H1 (cell line): ENCODE measurements around the gene MCF2L. TPM values are rescaled to one million over a fixed set of nuclear protein-coding genes. Genes with fewer than 3 reads are reported as not detected.

Source experiments
- CTCF ChIA-PET: fragments of 300-600 bp; sonication (Branson Sonifier 250); formaldehyde crosslinking; loops from one replicate; lab custom pipeline; 2021; ENCODE audit not compliant: partially characterized antibody; lab: Charles Lee
- POLR2A ChIA-PET: fragments of 300-600 bp; sonication (Branson Sonifier 250); formaldehyde crosslinking; loops from one replicate; lab custom pipeline; 2021; ENCODE audit warnings: inconsistent platforms; ENCODE audit not compliant: partially characterized antibody; lab: Charles Lee
- DNase-seq, 2 experiments: peaks; one replicate each; pipeline versions ENCODE4 v3.0.0 to v3.0.0-alpha.2; 2010 to 2022; ENCODE audit warnings: low spot score in 2 of 2, low read depth in 1 of 2, mixed read lengths in 1 of 2
- FAIRE-seq: peaks from 2 replicates; lab custom pipeline; 2011; peaks lifted over from hg19 to GRCh38; lab: Jason Lieb, UNC
- H2AFZ ChIP-seq: 2 replicates; pipeline ENCODE4 v1.8.1; 2012; ENCODE audit warnings: low read length, inconsistent platforms
- H2AK5ac ChIP-seq: 2 replicates; pipeline ENCODE4 v1.6.1; 2013; ENCODE audit warnings: low read depth, low read length
- H2BK120ac ChIP-seq: replicated peaks from 2 replicates; pipeline ENCODE3; 2013; ENCODE audit warnings: low read depth, low read length, inconsistent platforms
- H2BK12ac ChIP-seq: 2 replicates; pipeline ENCODE4 v1.6.1; 2013; ENCODE audit warnings: low read depth, low read length
- H2BK15ac ChIP-seq: 2 replicates; pipeline ENCODE4 v1.6.1; 2013; ENCODE audit warnings: low read length
- H2BK20ac ChIP-seq: 2 replicates; pipeline ENCODE4 v1.6.1; 2013; ENCODE audit warnings: low read length
- H2BK5ac ChIP-seq: 2 replicates; pipeline ENCODE4 v1.6.1; 2013; ENCODE audit warnings: low read depth, low read length
- H3K14ac ChIP-seq: 2 replicates; pipeline ENCODE4 v1.6.1; 2013; ENCODE audit warnings: inconsistent platforms; ENCODE audit not compliant: insufficient read length
- H3K18ac ChIP-seq: 2 replicates; pipeline ENCODE4 v1.6.1; 2013; ENCODE audit warnings: low read length; ENCODE audit errors: extremely low read depth
- H3K23ac ChIP-seq: 2 replicates; pipeline ENCODE4 v1.6.1; 2013; ENCODE audit warnings: inconsistent platforms; ENCODE audit not compliant: insufficient read length
- H3K23me2 ChIP-seq: 2 replicates; pipeline ENCODE4 v1.6.1; 2013; ENCODE audit warnings: low read depth, low read length
- H3K27ac ChIP-seq: 2 replicates; pipeline ENCODE4 v1.6.1; 2011; ENCODE audit warnings: low read depth, low read length, inconsistent platforms
- H3K27me3 ChIP-seq, 4 experiments: replicated peaks in 1 of 4; 1 replicate in 1 of 4; 2 replicates in 3 of 4; pipeline versions ENCODE4 v1.6.1 to v1.8.1; 2011 to 2013; ENCODE audit warnings: low read length in 3 of 4, mild to moderate bottlenecking in 3 of 4, inconsistent platforms in 2 of 4, mixed read lengths in 2 of 4, moderate library complexity in 1 of 4; ENCODE audit not compliant: control insufficient read depth in 3 of 4, insufficient read depth in 3 of 4; ENCODE audit errors: extremely low read depth in 1 of 4
- H3K36me3 ChIP-seq, 4 experiments: 2 replicates each; pipeline versions ENCODE4 v1.6.1 to v1.8.1; 2011 to 2013; ENCODE audit warnings: mild to moderate bottlenecking in 4 of 4, low read length in 3 of 4, moderate library complexity in 2 of 4, control low read depth in 1 of 4, inconsistent platforms in 1 of 4; ENCODE audit not compliant: insufficient read depth in 4 of 4, control insufficient read depth in 2 of 4
- H3K4ac ChIP-seq: replicated peaks from 2 replicates; pipeline ENCODE3; 2013; ENCODE audit warnings: low read length, low read depth, mixed read lengths, inconsistent platforms; ENCODE audit not compliant: insufficient read length
- H3K4me1 ChIP-seq, 4 experiments: replicated peaks in 1 of 4; 1 replicate in 1 of 4; 2 replicates in 3 of 4; pipeline versions ENCODE4 v1.6.1 to v1.8.1; 2011 to 2013; ENCODE audit warnings: low read length in 3 of 4, inconsistent platforms in 2 of 4, mixed read lengths in 1 of 4; ENCODE audit not compliant: insufficient read depth in 4 of 4, control insufficient read depth in 3 of 4
- H3K4me2 ChIP-seq, 2 experiments: 2 replicates each; pipeline versions ENCODE4 v1.6.1 to v1.8.1; 2011 to 2013; ENCODE audit warnings: low read depth in 2 of 2, low read length in 2 of 2, control low read depth in 1 of 2, inconsistent platforms in 1 of 2, mild to moderate bottlenecking in 1 of 2; ENCODE audit not compliant: insufficient read depth in 1 of 2
- H3K4me3 ChIP-seq, 4 experiments: fragments of 200-600, 300-600 bp in 1 of 4; sonication (generic), shearing (Covaris generic), sonication (Bioruptor Twin) in 1 of 4; 2 replicates each; pipeline versions ENCODE4 v1.5.1 to v1.8.1; 2011 to 2016; ENCODE audit warnings: low read length in 4 of 4, low read depth in 3 of 4, control low read depth in 2 of 4, inconsistent platforms in 2 of 4, mild to moderate bottlenecking in 2 of 4, mixed read lengths in 1 of 4, moderate library complexity in 1 of 4; ENCODE audit not compliant: insufficient read depth in 2 of 4; ENCODE audit errors: extremely low read depth in 1 of 4
- H3K56ac ChIP-seq: replicated peaks from 2 replicates; pipeline ENCODE3; 2013; ENCODE audit warnings: low read depth, mild to moderate bottlenecking, mixed read lengths, low read length, inconsistent platforms; ENCODE audit not compliant: insufficient read length
- H3K79me1 ChIP-seq: 2 replicates; pipeline ENCODE4 v1.6.1; 2013; ENCODE audit warnings: low read depth, low read length, control low read depth
- H3K79me2 ChIP-seq, 2 experiments: 2 replicates each; pipeline versions ENCODE4 v1.6.1 to v1.8.1; 2012 to 2013; ENCODE audit warnings: low read length in 2 of 2, mild to moderate bottlenecking in 2 of 2, inconsistent platforms in 1 of 2; ENCODE audit not compliant: insufficient read depth in 2 of 2, control insufficient read depth in 1 of 2
- H3K9ac ChIP-seq, 4 experiments: replicated peaks in 1 of 4; 1 replicate in 1 of 4; 2 replicates in 3 of 4; pipeline versions ENCODE4 v1.6.1 to v1.8.1; 2011 to 2013; ENCODE audit warnings: low read depth in 3 of 4, low read length in 3 of 4, control low read depth in 2 of 4, mild to moderate bottlenecking in 2 of 4, moderate library complexity in 2 of 4, inconsistent platforms in 1 of 4; ENCODE audit errors: extremely low read depth in 1 of 4
- H3K9me3 ChIP-seq, 2 experiments: 2 replicates each; pipeline versions ENCODE4 v1.6.1 to v1.8.1; 2012 to 2013; ENCODE audit warnings: mild to moderate bottlenecking in 2 of 2, moderate library complexity in 2 of 2, control low read depth in 1 of 2, inconsistent platforms in 1 of 2, low read depth in 1 of 2, low read length in 1 of 2, mixed read lengths in 1 of 2; ENCODE audit not compliant: insufficient read depth in 2 of 2
- H4K20me1 ChIP-seq, 2 experiments: replicated peaks in 1 of 2; 2 replicates each; pipeline versions ENCODE3 to v1.8.1; 2011 to 2013; ENCODE audit warnings: inconsistent platforms in 2 of 2, low read length in 2 of 2, mild to moderate bottlenecking in 1 of 2; ENCODE audit not compliant: insufficient read depth in 2 of 2, control insufficient read depth in 1 of 2
- H4K5ac ChIP-seq: 2 replicates; pipeline ENCODE4 v1.6.1; 2013; ENCODE audit warnings: low read length, low read depth, mixed read lengths, inconsistent platforms; ENCODE audit not compliant: insufficient read length
- H4K8ac ChIP-seq: 2 replicates; pipeline ENCODE4 v1.8.0; 2013; ENCODE audit warnings: mild to moderate bottlenecking, moderate library complexity, low read length, inconsistent platforms; ENCODE audit not compliant: insufficient read depth; ENCODE audit errors: extremely low read depth
- H4K91ac ChIP-seq: replicated peaks from 2 replicates; pipeline ENCODE3; 2013; ENCODE audit warnings: low read length, mixed read lengths, inconsistent platforms; ENCODE audit not compliant: insufficient read length
- EGR1 ChIP-seq: IDR thresholded peaks from 2 replicates; pipeline ENCODE4 v1.6.1; 2011; ENCODE audit warnings: low read depth, low read length, borderline replicate concordance
- GTF2F1 ChIP-seq: IDR thresholded peaks from 2 replicates; pipeline ENCODE4 v1.6.1; 2012; ENCODE audit warnings: low read depth, low read length, improper control_type of control experiment, borderline replicate concordance
- KDM4A ChIP-seq: IDR thresholded peaks from one replicate; pipeline ENCODE4 v1.7.1; 2012; ENCODE audit warnings: low read depth, mild to moderate bottlenecking, moderate library complexity, low read length, inconsistent platforms; ENCODE audit not compliant: severe bottlenecking
- KDM5A ChIP-seq: fragments of 200-600 bp; IDR thresholded peaks from 2 replicates; pipeline ENCODE4 v1.7.1; 2012; ENCODE audit warnings: mild to moderate bottlenecking, low read length, inconsistent platforms, mixed read lengths
- SAP30 ChIP-seq: fragments of 300-600 bp; sonication (generic); IDR thresholded peaks from 2 replicates; pipeline ENCODE4 v1.7.1; 2012; ENCODE audit warnings: low read length, moderate library complexity, mild to moderate bottlenecking, inconsistent platforms; ENCODE audit not compliant: insufficient read depth, insufficient replicate concordance
- SP2 ChIP-seq: IDR thresholded peaks from 2 replicates; pipeline ENCODE4 v1.6.1; 2012; ENCODE audit warnings: mild to moderate bottlenecking, low read length, inconsistent platforms
- WGBS, 2 experiments: shearing (Covaris generic) in 1 of 2; methylation state at CpG; one replicate each; pipeline versions ENCODE4 v1.1.6 to v1.1.7; 2013 to 2015; ENCODE audit warnings: low lambda C conversion rate in 2 of 2, mixed read lengths in 2 of 2, inconsistent platforms in 1 of 2, low coverage in 1 of 2, missing lambda C conversion rate in 1 of 2; ENCODE audit not compliant: insufficient replicate concordance in 2 of 2, insufficient coverage in 1 of 2, insufficient read length in 1 of 2; ENCODE audit errors: extremely low coverage in 1 of 2, missing lambda C conversion rate in 1 of 2; 5-methylcytosine and 5-hydroxymethylcytosine counted together
- polyA plus RNA-seq, 7 experiments: library from polyadenylated mRNA; depleted of rRNA in 3 of 7; stranded (reverse) in 5 of 7; unstranded in 2 of 7; fragments of >200 nt in 5 of 7; fragments of 200-250 nt in 2 of 7; gene quantifications; 1 replicate in 5 of 7; 2 replicates in 1 of 7; 4 replicates in 1 of 7; pipeline versions ENCODE4 v1.2.1 to v1.2.3, GENCODE V29; 2011 to 2013; ENCODE audit warnings: missing spikeins in 2 of 7, mixed read lengths in 2 of 7
- total RNA-seq: library from RNA; stranded (reverse); fragmentation: NEBNext Ultra II Directional; extraction: Animal tissue kit (Norgen Biotek cat#: 25700); gene quantifications from 2 replicates; pipeline ENCODE4 v1.2.1, GENCODE V29; 2021

Gene MCF2L
- total and polyA plus RNA-seq, 2 of the 8 experiments (the other 6 are each of a cell fraction or from before 2014, with no cell fraction given) = 10.1 to 24.4 TPM

- H2BK15ac ChIP-seq = no peak overlapping the region
- H2BK120ac ChIP-seq = no peak overlapping the region
- no peak overlapping the region for H2BK20ac ChIP-seq
- H3K4me2 ChIP-seq = no peak overlapping the region
- H3K4me1 ChIP-seq = no peaks in the 10 kb centered on the region; a peak in 1 of 7 replicates
- no peak overlapping the region for H3K23ac ChIP-seq
- no peak overlapping the region for H3K14ac ChIP-seq
- no peaks in the 10 kb centered on the region for H3K27me3 ChIP-seq
- H3K56ac ChIP-seq = no peak overlapping the region
- H3K4me3 ChIP-seq = no peak overlapping the region
- no peak overlapping the region for H4K5ac ChIP-seq
- no peak overlapping the region for H2AK5ac ChIP-seq
- no peak overlapping the region for H3K18ac ChIP-seq
- H2BK12ac ChIP-seq = no peak overlapping the region
- H3K27ac ChIP-seq = no peak overlapping the region
- FAIRE-seq (no peak), DNase-seq (no peak)
- no peak overlapping the region for H4K8ac ChIP-seq
- CTCF ChIA-PET = interaction anchor here (0.7 to 3.6 kb wide), 13 partner anchors 8 to 114 kb away, joined by 3 to 24 read pairs (median 7); no protein-coding TSS in a partner anchor
- POLR2A ChIA-PET = no interaction called here
- no peak overlapping the region for H2BK5ac ChIP-seq
- H3K9ac ChIP-seq = no peak overlapping the region
- no peaks in the 10 kb centered on the region for H3K79me2 ChIP-seq
- 91% methylated on average over 14 of the region's 14 CpGs; no CpG with 5 or more reads in 1 of the 2 experiments for WGBS, 2 experiments
- no peaks in the 10 kb centered on the region for H3K36me3 ChIP-seq
- no peaks in the 10 kb centered on the region for H3K23me2 ChIP-seq
- H4K91ac ChIP-seq = no peak overlapping the region
- no peak overlapping the region for H2AFZ ChIP-seq
- peaks cover 0 to 8% of the 10 kb centered on the region in 2 experiments; a peak in 1 of 4 replicates for H3K9me3 ChIP-seq
- H4K20me1 ChIP-seq = no peaks in the 10 kb centered on the region
- no peak for TF ChIP-seq EGR1
- no peak for TF ChIP-seq GTF2F1
- TF ChIP-seq KDM5A = no peak
- no peak for TF ChIP-seq SAP30
- no peak for TF ChIP-seq KDM4A
- TF ChIP-seq SP2 = no peak
- H3K79me1 ChIP-seq = no peaks in the 10 kb centered on the region; the same call in 1 of the 2 replicates
- H3K4ac ChIP-seq = no peak overlapping the region
Observed at GRCh38 chr13:113036401-113036800, 67.4 kb downstream of the MCF2L start.
